Dendritic cell treated with granulocyte-macrophage colony-stimulating factor and Interleukin-4, amounts not matched to agents 40 ng/mL and 50 ng/mL, for 4 days (primary cell): ENCODE results near the gene IGFBP7.

Experiments
- H3K27ac Mint-ChIP-seq: one replicate; pipeline ENCODE4 v1.8.0; 2022; ENCODE audit warnings: mild to moderate bottlenecking, mixed read lengths
- H3K27me3 Mint-ChIP-seq: one replicate; pipeline ENCODE4 v1.8.0; 2022; ENCODE audit warnings: mild to moderate bottlenecking, mixed read lengths
- H3K36me3 Mint-ChIP-seq: one replicate; pipeline ENCODE4 v1.8.0; 2022; ENCODE audit warnings: low read depth, mixed read lengths
- H3K4me1 Mint-ChIP-seq: one replicate; pipeline ENCODE4 v1.8.0; 2022; ENCODE audit warnings: low read depth, mixed read lengths
- H3K4me3 Mint-ChIP-seq: one replicate; pipeline ENCODE4 v1.8.0; 2022; ENCODE audit warnings: mild to moderate bottlenecking, moderate library complexity, mixed read lengths
- H3K9me3 Mint-ChIP-seq: one replicate; pipeline ENCODE4 v1.8.0; 2022; ENCODE audit warnings: mixed read lengths
- intact Hi-C: fragments of 100-400 bp; cut with micrococcal nuclease; formaldehyde crosslinking; loops from one replicate; pipeline ENCODE4 v1.15.0; 2022

Gene IGFBP7

GRCh38 chr4:57043347-57044251 is 66.6 kb downstream of the IGFBP7 start:
- intact Hi-C loops = no loop called here
- Mint-ChIP-seq H3K4me1 (no peaks in the 10 kb centered on the region), H3K27ac (no peak overlapping the region), H3K36me3 (peaks cover 5% of the 10 kb centered on the region), H3K4me3 (no peak overlapping the region), H3K27me3 (no peaks in the 10 kb centered on the region), H3K9me3 (peaks cover 6% of the 10 kb centered on the region)

DNA sequence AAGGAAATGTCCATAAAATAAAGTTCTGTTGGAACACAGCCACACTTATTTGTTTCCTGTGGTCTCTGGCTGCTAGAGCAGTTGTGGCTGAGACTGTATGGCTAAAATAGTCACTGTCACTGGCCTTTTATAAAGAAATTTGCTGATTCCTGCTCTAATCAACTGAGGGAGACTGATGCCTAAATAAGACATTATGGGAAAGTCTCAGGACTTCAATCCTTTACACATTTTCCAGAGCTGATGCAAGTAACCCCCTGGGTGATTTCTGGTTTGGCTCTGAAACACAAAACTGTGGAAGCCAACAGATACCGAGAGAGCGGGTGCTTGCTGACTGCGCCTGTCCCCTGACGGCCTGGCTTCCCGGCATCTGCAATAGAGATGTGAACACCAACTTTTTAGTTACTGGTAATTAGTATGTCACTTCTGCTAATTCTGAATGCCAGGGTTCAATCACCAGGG is 67.4 kb downstream of the IGFBP7 start:
- Mint-ChIP-seq H3K4me1 (peaks cover 5% of the 10 kb centered on the region), H3K36me3 (peaks cover 5% of the 10 kb centered on the region), H3K27me3 (no peaks in the 10 kb centered on the region), H3K27ac (no peak overlapping the region), H3K9me3 (peaks cover 6% of the 10 kb centered on the region), H3K4me3 (no peak overlapping the region)
- intact Hi-C loops = no loop called here

DNA sequence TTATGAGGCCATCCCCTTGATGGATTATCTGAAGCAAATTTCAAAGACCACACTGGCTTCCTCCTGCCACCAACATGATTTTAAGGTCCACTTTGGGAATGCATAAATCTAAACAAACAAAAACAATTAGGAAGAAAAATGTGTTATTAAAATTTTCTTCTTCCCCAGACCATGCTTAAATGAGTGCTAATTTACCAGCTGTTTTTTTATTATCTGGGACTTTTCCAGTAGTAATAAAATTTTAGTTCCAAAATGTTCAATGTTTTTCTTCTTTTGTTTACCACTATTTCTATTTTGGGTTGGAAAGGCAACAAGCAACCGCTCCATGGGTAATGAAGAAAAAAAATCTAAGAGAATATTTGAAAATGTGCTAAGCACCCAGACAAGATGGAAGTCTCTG is 69.2 kb downstream of the IGFBP7 start:
- peaks cover 5% of the 10 kb centered on the region for H3K4me1 Mint-ChIP-seq
- H3K9me3 Mint-ChIP-seq = no peaks in the 10 kb centered on the region
- no peak overlapping the region for H3K4me3 Mint-ChIP-seq
- peaks cover 5% of the 10 kb centered on the region for H3K36me3 Mint-ChIP-seq
- no peaks in the 10 kb centered on the region for H3K27me3 Mint-ChIP-seq
- H3K27ac Mint-ChIP-seq = no peak overlapping the region
- intact Hi-C loops = no loop called here

GRCh38 chr4:57040510-57040909 is 69.7 kb downstream of the IGFBP7 start:
- Mint-ChIP-seq H3K4me1 (peaks cover 5% of the 10 kb centered on the region), H3K4me3 (no peak overlapping the region), H3K27ac (no peak overlapping the region), H3K27me3 (no peaks in the 10 kb centered on the region), H3K36me3 (peaks cover 5% of the 10 kb centered on the region), H3K9me3 (no peaks in the 10 kb centered on the region)
- intact Hi-C loops = no loop called here

DNA sequence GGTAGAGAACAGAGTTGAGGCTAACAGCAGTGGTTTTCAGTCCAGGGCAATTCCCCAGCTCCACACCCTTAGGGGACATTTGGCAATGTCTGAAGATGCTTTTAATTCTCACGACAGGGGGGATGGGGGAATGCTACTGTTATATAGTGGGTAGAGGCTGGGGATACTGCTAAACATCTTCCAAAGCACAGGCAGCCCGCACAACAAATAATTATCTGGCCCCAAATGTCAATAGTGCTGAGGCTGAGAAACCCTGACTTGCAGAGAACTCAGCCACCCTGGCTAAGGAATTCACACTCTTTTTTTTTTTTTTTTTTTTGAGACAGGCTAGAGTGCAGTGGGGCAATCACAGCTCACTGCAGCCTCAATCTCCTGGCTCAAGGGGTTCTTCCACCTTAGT is 70.8 kb downstream of the IGFBP7 start:
- Mint-ChIP-seq H3K4me1 (peaks cover 5% of the 10 kb centered on the region), H3K4me3 (no peak overlapping the region), H3K27me3 (no peaks in the 10 kb centered on the region), H3K27ac (no peak overlapping the region), H3K36me3 (peaks cover 5% of the 10 kb centered on the region), H3K9me3 (no peaks in the 10 kb centered on the region)
- intact Hi-C loops = no loop called here

DNA sequence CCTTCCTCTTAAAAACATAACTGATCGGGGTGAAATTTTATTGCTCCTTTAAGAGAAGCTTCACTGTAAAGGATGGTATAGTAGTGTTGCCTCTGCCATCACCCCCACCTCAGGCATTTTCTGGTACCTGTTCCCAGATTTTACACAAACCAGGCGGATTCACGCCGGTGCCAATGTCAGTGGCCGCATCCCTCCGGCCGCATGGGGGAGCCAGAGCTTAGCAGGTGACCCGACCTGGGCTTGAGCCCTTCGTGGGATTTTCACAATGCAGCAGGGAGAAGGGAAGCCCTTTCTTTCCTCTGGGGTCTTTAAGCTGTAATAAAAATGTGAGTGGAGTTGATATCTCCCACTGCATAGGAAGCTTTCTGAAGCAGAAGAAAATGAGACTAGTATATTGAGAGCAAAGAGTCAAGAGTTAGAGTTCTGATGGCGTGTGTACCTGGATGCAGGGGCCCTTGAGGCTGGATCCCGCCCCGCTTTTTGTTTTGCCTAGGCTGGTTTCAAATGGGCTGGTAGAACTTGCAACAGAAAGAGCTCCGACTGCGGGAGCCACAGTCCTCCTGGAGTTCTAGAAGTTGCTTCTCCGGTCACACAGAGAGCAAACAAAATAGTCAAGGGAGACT is 72.1 kb downstream of the IGFBP7 start:
- H3K4me1 Mint-ChIP-seq = peaks cover 5% of the 10 kb centered on the region
- no peak overlapping the region for H3K4me3 Mint-ChIP-seq
- no peak overlapping the region for H3K27ac Mint-ChIP-seq
- H3K27me3 Mint-ChIP-seq = no peaks in the 10 kb centered on the region
- intact Hi-C loops = no loop called here
- no peaks in the 10 kb centered on the region for H3K9me3 Mint-ChIP-seq
- H3K36me3 Mint-ChIP-seq = peaks cover 11% of the 10 kb centered on the region

DNA sequence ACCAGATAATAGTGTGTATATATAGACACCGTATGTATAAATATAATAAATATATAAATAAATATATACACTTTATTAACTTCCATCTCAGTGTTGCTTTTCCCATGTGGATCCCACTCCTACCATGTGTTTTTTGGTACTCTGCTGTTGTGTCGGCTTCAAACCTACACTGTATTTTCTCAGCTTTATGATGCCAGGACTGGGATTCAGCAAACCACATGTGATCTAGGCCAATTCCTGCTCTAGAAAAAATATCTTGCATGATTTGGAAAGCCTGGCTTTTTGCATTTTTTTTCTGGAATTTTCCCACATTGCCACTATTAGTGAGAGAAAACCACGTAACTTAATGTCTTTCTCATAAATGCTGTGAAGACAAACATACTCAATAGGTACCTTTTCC is 75.7 kb downstream of the IGFBP7 start:
- intact Hi-C loops = loop anchor here (5.0 kb wide), 1 partner anchor 78 kb away; the partner anchor contains the start of gene IGFBP7
- peaks cover 5% of the 10 kb centered on the region for H3K4me1 Mint-ChIP-seq
- no peaks in the 10 kb centered on the region for H3K27me3 Mint-ChIP-seq
- peaks cover 38% of the 10 kb centered on the region for H3K36me3 Mint-ChIP-seq
- H3K9me3 Mint-ChIP-seq = no peaks in the 10 kb centered on the region
- H3K4me3 Mint-ChIP-seq = no peak overlapping the region
- H3K27ac Mint-ChIP-seq = no peak overlapping the region

GRCh38 chr4:57023104-57023503 is 87.1 kb downstream of the IGFBP7 start:
- Mint-ChIP-seq H3K36me3 (peaks cover 97% of the 10 kb centered on the region), H3K27ac (no peak overlapping the region), H3K4me3 (no peak overlapping the region), H3K4me1 (no peaks in the 10 kb centered on the region), H3K27me3 (no peaks in the 10 kb centered on the region), H3K9me3 (no peaks in the 10 kb centered on the region)
- intact Hi-C loops = loop anchor here (5.0 kb wide), 1 partner anchor 536 kb away; no protein-coding TSS in a partner anchor

DNA sequence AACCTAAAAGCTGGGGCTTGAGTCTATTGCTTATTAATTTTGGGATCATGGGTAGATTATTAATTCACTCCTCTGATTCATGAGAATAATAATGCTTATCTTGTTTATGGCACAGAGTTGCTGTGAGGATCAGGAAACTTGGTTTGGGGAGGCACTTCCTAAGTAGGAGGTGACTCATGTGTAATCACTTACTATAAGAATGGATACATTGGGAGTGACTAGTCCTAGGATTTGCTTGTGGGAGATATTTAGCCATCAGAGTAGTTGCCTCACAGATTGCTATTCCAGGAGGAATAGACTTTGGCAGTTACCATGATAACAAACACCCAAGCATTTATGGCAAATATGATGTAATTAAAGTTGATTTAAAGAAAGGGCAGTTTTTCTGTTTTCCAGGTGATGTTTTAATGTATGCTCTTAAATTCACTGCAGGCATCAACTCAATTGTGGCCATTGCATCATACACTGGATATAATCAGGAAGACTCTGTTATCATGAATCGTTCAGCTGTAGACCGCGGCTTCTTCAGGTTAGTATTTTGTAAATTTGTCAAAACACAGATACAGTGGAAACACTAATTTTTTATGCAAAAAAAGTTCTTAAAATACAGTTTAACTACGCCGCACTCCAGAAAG is 89.6 kb downstream of the IGFBP7 start:
- Mint-ChIP-seq H3K36me3 (peaks cover 96% of the 10 kb centered on the region), H3K27me3 (no peaks in the 10 kb centered on the region), H3K4me1 (no peaks in the 10 kb centered on the region), H3K27ac (no peak overlapping the region), H3K9me3 (no peaks in the 10 kb centered on the region), H3K4me3 (no peak overlapping the region)
- intact Hi-C loops = loop anchor here (5.0 kb wide), 1 partner anchor 533 kb away; no protein-coding TSS in a partner anchor

DNA sequence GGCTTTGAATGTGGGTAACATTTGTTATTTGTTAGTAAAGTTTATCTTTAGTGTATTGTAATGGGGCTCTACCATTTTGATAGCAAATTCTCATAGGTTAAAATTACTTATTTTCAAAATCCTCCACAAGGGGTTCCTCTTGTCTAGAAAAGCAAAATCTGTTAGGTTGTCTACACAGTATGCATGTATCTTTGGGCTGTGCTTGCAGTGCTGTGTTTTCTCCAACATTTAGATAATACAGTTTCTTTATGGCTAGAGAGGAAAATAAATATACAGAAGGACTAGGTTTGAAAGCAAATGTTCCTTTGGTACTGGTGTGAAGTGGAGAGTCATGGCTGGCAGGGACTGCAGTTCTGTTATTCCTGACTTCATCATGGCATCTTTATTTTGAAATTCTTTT is 91.2 kb downstream of the IGFBP7 start:
- no peaks in the 10 kb centered on the region for H3K4me1 Mint-ChIP-seq
- no peak overlapping the region for H3K27ac Mint-ChIP-seq
- intact Hi-C loops = loop anchor here (10.0 kb wide), 2 partner anchors 1134 to 1594 kb away; no protein-coding TSS in a partner anchor
- no peak overlapping the region for H3K4me3 Mint-ChIP-seq
- H3K36me3 Mint-ChIP-seq = peaks cover 96% of the 10 kb centered on the region
- no peaks in the 10 kb centered on the region for H3K9me3 Mint-ChIP-seq
- H3K27me3 Mint-ChIP-seq = no peaks in the 10 kb centered on the region

DNA sequence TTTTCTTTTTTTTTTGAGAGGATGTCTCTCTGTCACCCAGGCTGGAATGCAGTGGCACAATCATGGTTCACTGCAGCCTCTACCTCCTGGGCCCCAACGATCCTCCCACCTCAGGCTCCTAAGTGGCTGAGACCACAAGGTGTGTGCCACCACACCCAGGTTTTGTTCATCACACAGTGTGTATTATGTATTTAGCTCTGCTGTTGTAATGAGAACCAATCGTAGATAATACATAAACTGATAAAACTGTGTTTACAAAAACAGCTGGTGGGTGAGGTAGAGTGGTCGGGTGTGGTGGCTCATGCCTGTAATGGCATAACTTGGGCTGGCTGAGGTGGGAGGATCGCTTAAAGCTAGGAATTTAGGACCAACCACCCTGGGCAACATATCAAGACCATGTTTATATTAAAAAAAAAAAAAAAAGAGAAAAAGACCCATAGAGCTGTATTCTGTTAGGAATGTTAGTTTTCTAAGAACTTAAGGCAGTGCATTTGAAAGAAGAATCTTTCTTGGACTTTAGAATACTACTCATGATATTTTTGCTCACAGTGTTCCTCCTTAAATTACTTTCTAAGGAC is 96.6 kb downstream of the IGFBP7 start:
- no peaks in the 10 kb centered on the region for H3K27me3 Mint-ChIP-seq
- intact Hi-C loops = loop anchor here (10.0 kb wide), 2 partner anchors 1129 to 1589 kb away; no protein-coding TSS in a partner anchor
- H3K4me1 Mint-ChIP-seq = no peaks in the 10 kb centered on the region
- peaks cover 91% of the 10 kb centered on the region for H3K36me3 Mint-ChIP-seq
- H3K27ac Mint-ChIP-seq = no peak overlapping the region
- no peak overlapping the region for H3K4me3 Mint-ChIP-seq
- H3K9me3 Mint-ChIP-seq = no peaks in the 10 kb centered on the region

- H3K4me3 Mint-ChIP-seq = no peak overlapping the region
- H3K27me3 Mint-ChIP-seq = no peaks in the 10 kb centered on the region
- H3K27ac Mint-ChIP-seq = no peak overlapping the region
- no peaks in the 10 kb centered on the region for H3K4me1 Mint-ChIP-seq
- peaks cover 99% of the 10 kb centered on the region for H3K36me3 Mint-ChIP-seq
- intact Hi-C loops = no loop called here
- H3K9me3 Mint-ChIP-seq = no peaks in the 10 kb centered on the region
Measured at GRCh38 chr4:56999751-57000150, 110.4 kb downstream of the IGFBP7 start.

- H3K36me3 Mint-ChIP-seq = peaks cover 94% of the 10 kb centered on the region
- peaks cover 13% of the 10 kb centered on the region for H3K4me1 Mint-ChIP-seq
- no peak overlapping the region for H3K4me3 Mint-ChIP-seq
- no peaks in the 10 kb centered on the region for H3K27me3 Mint-ChIP-seq
- intact Hi-C loops = no loop called here
- no peak overlapping the region for H3K27ac Mint-ChIP-seq
- no peaks in the 10 kb centered on the region for H3K9me3 Mint-ChIP-seq
Measured at GRCh38 chr4:56995525-56995924, 114.7 kb downstream of the IGFBP7 start.
